Nephron progenitor cell (in vitro differentiated cells): ENCODE data around the gene ZSCAN16.
"Not testable (repeated sequence)": the region's sequence is repeated elsewhere in the genome, so short reads cannot be mapped to it uniquely, and the experiment has no call there.

ENCODE experiments used
- DNase-seq: peaks from one replicate; pipeline ENCODE4 v3.0.0; 2021
- H3K27ac Mint-ChIP-seq: 2 replicates; pipeline ENCODE4 v1.8.0; 2021; ENCODE audit warnings: mild to moderate bottlenecking, moderate library complexity, mixed read lengths
- H3K27me3 Mint-ChIP-seq: 2 replicates; pipeline ENCODE4 v1.8.0; 2021; ENCODE audit warnings: mild to moderate bottlenecking, low read depth, mixed read lengths; ENCODE audit not compliant: poor library complexity
- H3K36me3 Mint-ChIP-seq: 2 replicates; pipeline ENCODE4 v1.8.0; 2021; ENCODE audit warnings: low read depth, mixed read lengths
- H3K4me1 Mint-ChIP-seq: 2 replicates; pipeline ENCODE4 v1.8.0; 2021; ENCODE audit warnings: mixed read lengths
- H3K4me3 Mint-ChIP-seq: 2 replicates; pipeline ENCODE4 v1.8.0; 2021; ENCODE audit warnings: mild to moderate bottlenecking, moderate library complexity, mixed read lengths
- H3K9me3 Mint-ChIP-seq: 2 replicates; pipeline ENCODE4 v1.8.0; 2021; ENCODE audit warnings: mild to moderate bottlenecking, moderate library complexity, mixed read lengths
- CTCF ChIP-seq: fragments of 200-600 bp; sonication (generic); IDR thresholded peaks from 2 replicates; pipeline ENCODE4 v1.5.0; 2021; ENCODE audit warnings: antibody characterized with exemption

The ZSCAN16 gene

GRCh38 chr6:28124350-28124970 is at the start of gene ZSCAN16:
ZSCAN16 (plus strand) TSS chr6:28124609; CDS start chr6:28125444, 835 bp downstream.
- H3K27me3 Mint-ChIP-seq, result no peaks in the 10 kb centered on the region
- H3K9me3 Mint-ChIP-seq, result no peaks in the 10 kb centered on the region
- TF ChIP-seq CTCF, result no peak
- H3K4me1 Mint-ChIP-seq, result peaks cover 24% of the 10 kb centered on the region
- peak within 1 kb of the TSS; percentile 95 for H3K4me3 Mint-ChIP-seq
- peak within 1 kb of the TSS; percentile 73 for H3K27ac Mint-ChIP-seq
- DNase-seq, result peak; percentile 83
- peaks cover 44% of the 10 kb centered on the region for H3K36me3 Mint-ChIP-seq

- no peaks in the 10 kb centered on the region for H3K9me3 Mint-ChIP-seq
- no peak overlapping the region for H3K27ac Mint-ChIP-seq
- no peaks in the 10 kb centered on the region for H3K36me3 Mint-ChIP-seq
- H3K4me1 Mint-ChIP-seq, result peaks cover 23% of the 10 kb centered on the region
- DNase-seq, result no peak
- H3K4me3 Mint-ChIP-seq, result no peak overlapping the region
- TF ChIP-seq CTCF, result no peak
- H3K27me3 Mint-ChIP-seq, result peaks cover 44% of the 10 kb centered on the region
These were observed 46.4 kb upstream of the ZSCAN16 start for GRCh38 chr6:28078050-28078449.

GRCh38 chr6:28078836-28079235 is 45.6 kb upstream of the ZSCAN16 start:
- Mint-ChIP-seq H3K4me3 (peak overlapping the region; percentile 93), H3K36me3 (no peaks in the 10 kb centered on the region), H3K4me1 (peaks cover 23% of the 10 kb centered on the region), H3K27ac (no peak overlapping the region), H3K27me3 (peaks cover 36% of the 10 kb centered on the region), H3K9me3 (no peaks in the 10 kb centered on the region)
- TF ChIP-seq CTCF, result no peak
- DNase-seq, result no peak

GRCh38 chr6:28080381-28080630 is 44.1 kb upstream of the ZSCAN16 start, which contains the start of gene ZNF165:
ZNF165 (plus strand) TSS chr6:28080568; CDS start chr6:28085481, 4,913 bp downstream.
- Mint-ChIP-seq H3K4me1 (peaks cover 23% of the 10 kb centered on the region), H3K27me3 (peaks cover 33% of the 10 kb centered on the region), H3K27ac (peak within 1 kb of the TSS; percentile 100), H3K4me3 (peak within 1 kb of the TSS; percentile 93)
- not testable (repeated sequence) for H3K9me3 Mint-ChIP-seq, H3K36me3 Mint-ChIP-seq, DNase-seq

GRCh38 chr6:28080631-28081485 is 43.6 kb upstream of the ZSCAN16 start:
- peaks cover 28% of the 10 kb centered on the region for H3K27me3 Mint-ChIP-seq
- peaks cover 4% of the 10 kb centered on the region for H3K9me3 Mint-ChIP-seq
- no peak for TF ChIP-seq CTCF
- H3K4me3 Mint-ChIP-seq, result peak overlapping the region; percentile 93
- H3K27ac Mint-ChIP-seq, result peak overlapping the region; percentile 100
- DNase-seq, result peak; percentile 91
- peaks cover 5% of the 10 kb centered on the region for H3K36me3 Mint-ChIP-seq
- H3K4me1 Mint-ChIP-seq, result peaks cover 23% of the 10 kb centered on the region

GRCh38 chr6:28081486-28081751 is 43.0 kb upstream of the ZSCAN16 start:
- no peak for TF ChIP-seq CTCF
- DNase-seq, result no peak
- H3K27me3 Mint-ChIP-seq, result peaks cover 22% of the 10 kb centered on the region
- peaks cover 23% of the 10 kb centered on the region for H3K4me1 Mint-ChIP-seq
- peak overlapping the region; percentile 93 for H3K4me3 Mint-ChIP-seq
- H3K36me3 Mint-ChIP-seq, result peaks cover 11% of the 10 kb centered on the region
- peak overlapping the region; percentile 100 for H3K27ac Mint-ChIP-seq
- peaks cover 10% of the 10 kb centered on the region for H3K9me3 Mint-ChIP-seq
